ENCODE results near the gene VASP.

The VASP gene

GRCh38 chr19:45473682-45474605 lies 33.3 kb upstream of the VASP start:
- DNase-seq (ENCODE audit: low read depth in 2 of 2): no peak

DNA sequence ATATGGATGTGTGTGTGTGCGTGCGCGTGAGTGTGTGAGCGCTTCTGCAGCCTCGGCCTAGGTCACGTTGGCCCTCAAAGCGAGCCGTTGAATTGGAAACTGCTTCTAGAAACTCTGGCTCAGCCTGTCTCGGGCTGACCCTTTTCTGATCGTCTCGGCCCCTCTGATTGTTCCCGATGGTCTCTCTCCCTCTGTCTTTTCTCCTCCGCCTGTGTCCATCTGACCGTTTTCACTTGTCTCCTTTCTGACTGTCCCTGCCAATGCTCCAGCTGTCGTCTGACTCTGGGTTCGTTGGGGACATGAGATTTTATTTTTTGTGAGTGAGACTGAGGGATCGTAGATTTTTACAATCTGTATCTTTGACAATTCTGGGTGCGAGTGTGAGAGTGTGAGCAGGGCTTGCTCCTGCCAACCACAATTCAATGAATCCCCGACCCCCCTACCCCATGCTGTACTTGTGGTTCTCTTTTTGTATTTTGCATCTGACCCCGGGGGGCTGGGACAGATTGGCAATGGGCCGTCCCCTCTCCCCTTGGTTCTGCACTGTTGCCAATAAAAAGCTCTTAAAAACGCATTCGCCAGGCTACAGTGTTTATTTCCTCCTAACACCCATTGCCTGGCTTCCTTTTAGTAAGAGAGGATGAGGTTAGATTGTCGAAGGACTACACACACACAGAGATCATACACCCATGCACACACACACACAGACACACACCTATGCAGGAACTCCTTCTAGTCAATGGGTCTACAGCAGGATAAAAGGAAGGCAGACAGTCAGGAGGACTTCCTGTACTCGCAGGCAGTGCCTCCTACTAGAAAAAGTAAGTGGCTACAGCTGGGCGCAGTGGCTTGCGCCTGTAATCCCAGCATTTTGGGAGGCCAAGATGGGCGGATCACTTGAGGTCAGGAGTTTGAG lies 32.4 kb upstream of the VASP start:
- DNase-seq (ENCODE audit: low read depth in 2 of 2): no peak

GRCh38 chr19:45475537-45476291 lies 31.6 kb upstream of the VASP start:
- DNase-seq (ENCODE audit: low read depth in 2 of 2): no peak

DNA sequence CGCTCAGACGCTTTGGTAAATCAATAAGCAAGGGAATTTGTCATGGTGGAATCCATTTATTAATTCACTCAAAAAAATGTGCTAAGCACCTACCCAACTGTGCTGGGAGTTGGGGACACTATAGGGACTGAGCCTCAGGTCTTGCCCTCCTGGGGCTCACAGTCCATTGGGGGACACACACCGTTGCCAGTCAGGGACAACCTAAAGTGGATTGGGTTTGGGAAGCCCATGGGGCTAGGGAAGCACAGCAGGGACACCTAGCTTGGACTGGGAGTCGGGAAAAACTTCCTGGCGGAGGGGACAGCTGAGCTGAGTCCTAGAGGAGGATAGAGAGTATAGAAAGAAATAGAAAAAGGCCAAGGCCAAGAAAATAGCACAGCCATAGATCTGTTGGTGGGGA lies 31.0 kb upstream of the VASP start:
- DNase-seq (ENCODE audit: low read depth in 2 of 2): no peak

DNA sequence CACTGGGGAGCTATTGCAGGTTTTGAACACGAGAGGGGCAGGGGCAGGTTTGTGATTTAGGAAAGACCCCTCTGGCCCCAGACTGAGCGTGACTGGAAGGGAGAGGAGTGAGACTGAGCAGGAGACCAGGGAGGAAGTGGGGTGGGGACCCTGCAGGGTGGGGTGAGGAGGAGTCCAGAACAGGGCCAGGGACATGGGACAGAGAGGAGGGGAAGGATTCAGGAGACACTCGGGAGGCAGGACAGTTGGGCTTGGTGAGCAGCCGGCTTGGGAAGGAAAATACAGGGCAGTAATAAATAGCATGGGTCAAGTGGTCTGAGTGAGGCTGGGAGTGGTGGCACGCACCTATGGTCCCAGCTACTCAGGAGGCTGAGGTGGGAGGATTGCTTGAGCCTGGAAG lies 30.1 kb upstream of the VASP start:
- no peak for DNase-seq (ENCODE audit: low read depth in 2 of 2)

GRCh38 chr19:45477713-45478453 lies 29.4 kb upstream of the VASP start:
- DNase-seq (ENCODE audit: low read depth in 2 of 2): no peak

DNA sequence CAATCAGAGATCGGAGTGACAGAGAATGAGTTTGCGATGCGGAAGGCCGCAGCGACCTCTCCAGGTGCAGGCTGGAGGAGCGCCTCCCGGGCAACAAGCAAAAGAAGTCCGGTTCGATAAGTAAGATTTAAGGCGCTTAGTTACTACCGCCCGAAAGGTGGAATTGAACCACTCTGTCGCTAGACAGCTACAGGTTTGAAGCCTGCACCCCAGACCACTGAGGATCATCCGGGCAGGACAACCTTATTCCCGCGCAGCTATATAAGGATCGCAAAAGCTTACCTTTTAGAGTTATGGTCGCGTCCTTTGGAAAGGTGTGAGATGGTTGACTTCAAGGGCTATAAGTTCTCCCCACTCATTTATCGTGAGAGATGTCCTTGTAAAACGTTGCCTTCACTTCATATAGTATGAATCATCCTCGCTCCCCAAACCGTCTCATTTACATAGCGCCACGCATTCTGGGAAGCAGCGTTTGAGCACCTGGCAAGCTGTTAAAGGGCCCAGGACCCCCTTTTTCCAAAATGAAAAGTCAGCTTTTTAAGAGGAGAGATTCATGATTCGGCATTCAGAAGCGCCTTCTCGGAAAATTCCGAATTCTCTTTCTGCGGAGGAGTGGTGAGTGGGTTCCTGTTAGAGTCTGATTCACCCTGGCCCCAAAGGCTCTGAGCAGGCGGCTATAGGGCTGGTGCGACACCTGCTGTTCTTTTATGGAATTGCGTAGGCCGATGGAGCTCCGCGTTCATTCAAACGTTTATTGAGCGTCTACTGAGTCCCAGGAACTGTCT lies 28.6 kb upstream of the VASP start:
- peak; percentile 86 to 94 for DNase-seq (ENCODE audit: low read depth in 2 of 2)

- no peak for DNase-seq (ENCODE audit: low read depth in 2 of 2)
Measured at GRCh38 chr19:45483033-45483432, 24.2 kb upstream of the VASP start.

DNA sequence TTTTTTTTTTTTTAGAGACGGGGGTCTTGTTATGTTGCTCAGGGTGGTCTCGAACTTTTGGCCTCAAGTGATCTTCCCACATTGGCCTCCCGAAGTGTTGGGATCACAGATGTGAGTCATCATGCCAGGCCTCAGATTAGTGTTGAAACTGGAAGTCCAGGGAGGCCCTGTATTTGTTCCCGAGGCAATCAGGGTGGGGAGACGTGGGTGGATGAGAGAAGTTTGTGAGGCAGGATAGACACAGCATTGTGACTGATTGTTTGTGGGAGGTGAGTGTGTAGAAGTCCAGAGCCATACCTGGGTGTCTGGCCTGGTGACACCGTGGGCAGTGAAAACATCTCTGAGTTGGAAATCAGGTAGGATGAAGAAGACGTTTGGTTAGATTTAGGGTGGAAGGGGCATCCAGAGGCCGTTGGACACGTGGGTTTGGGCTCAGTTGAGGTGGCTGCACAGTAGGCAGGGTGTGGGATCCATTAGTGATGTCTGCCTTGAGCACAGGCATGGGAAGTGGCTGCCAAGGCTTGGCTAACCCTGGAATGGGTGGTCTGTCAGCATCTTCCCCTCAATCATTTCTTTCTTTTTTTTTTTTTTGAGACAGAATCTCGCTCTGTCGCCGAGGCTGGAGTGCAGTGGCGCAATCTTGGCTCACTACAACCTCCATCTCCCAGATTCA lies 22.9 kb upstream of the VASP start:
- no peak for DNase-seq (ENCODE audit: low read depth in 2 of 2)

DNA sequence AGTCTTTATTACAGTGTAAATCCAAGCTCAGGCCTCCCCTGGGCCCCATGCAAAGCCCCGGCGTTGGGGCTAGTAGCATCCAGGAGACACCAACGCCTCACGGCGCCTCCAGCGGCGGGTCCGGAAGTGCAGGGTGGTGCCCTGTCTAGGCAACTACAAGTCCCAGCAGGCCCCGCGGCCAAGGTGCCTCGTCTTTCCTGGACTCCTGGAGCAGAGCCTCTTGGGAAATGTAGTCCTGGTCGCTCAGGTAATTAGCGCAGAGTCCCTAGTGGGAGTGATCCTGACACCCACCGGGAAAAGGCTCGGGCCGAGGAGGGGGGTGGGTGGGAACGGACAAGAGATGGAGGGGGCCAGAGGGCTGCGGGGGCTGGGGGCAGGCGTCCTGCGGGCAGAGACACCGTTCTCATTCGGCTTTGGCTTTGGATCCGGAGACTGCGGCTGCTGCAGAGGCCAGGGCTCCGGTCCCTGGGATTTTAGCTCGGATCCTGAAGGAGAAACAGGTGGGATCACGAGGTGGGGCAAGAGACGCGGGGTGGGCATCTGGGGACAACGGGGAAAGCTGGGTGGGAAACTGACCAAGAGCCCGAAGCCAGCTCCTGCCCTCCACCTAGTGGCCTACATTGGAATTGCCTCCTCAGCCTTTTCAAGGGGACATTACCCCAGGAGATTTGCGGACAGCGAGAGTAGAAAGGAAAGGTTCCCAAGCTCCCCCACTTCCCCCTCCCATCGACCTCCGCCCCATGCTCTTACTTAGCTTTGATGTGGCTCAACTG lies 21.8 kb upstream of the VASP start:
- peak; percentile 94 to 98 for DNase-seq (ENCODE audit: low read depth in 2 of 2)

DNA sequence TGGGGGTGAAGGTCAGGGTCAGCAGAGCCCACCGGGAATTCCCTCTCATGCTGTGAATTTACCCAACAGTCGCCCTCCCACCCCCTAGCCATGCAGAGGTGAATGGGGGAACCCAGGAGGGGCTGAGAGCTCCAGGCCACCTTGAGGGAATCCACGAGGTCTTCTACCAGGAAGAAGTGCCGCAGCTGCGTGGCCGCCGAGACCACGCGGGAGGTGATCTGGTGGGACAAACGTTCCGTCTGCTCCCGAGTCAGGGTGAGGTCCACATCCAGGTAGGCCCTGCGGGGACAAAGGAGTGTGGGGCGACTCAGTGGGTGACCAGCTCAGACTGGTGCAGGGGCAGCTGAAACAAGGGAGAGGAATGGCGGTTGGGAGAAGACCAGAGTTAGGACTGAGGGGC lies 18.6 kb upstream of the VASP start:
- DNase-seq (ENCODE audit: low read depth in 2 of 2): no peak

DNA sequence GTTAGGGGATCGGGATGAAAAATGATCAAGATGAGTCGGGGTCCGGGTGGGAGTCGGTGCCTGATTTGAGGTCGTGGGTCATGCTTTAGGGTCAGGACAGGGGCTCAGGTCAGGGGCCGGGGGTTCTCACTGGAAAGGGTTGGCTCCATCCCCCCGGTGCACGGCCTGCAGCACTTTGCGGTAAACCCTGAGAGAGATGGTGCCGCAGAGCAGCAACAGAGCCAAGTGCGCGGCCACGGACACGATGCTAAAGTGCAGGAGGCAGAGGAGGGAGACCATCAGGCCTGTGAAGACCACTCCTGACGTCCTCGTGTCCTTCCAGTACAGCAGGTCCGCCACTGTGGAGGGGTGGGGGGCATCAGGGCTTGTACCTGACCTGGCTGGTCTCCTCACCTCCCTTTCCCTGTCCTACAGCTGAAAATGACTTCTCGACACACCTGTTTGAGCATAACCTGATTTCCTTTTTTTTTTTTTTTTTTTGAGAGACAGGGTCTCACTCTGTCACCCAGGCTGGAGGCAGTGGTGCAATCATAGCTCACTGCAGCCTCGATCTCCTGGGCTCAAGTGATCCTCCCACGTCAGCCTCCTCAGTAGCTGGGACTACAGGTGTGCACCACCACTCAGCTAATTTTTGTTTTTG lies 17.9 kb upstream of the VASP start:
- no peak for DNase-seq (ENCODE audit: low read depth in 2 of 2)

DNA sequence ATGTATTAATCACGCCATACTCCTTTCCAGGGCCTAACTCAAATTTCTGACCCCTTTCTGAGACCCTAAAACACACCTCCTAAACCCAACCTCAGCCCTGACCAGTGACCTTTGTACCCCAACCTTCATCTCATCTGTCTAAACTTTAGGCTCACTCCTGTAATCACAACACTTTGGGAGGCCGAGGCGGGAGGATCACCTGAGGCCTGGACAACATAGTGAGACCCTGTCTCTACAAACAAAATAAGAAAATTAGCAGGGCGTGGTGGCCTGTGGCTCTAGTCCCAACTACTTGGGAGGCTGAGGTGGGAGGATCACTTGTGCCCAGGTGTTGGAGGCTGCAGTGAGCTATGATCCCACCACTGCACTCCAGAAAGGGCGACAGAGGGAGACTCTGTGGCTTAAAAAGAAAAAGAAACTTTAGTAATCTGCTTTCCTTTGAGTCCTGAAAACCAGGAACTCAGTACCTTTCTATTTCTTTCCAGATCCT lies 15.1 kb upstream of the VASP start:
- no peak for DNase-seq (ENCODE audit: low read depth in 2 of 2)

DNA sequence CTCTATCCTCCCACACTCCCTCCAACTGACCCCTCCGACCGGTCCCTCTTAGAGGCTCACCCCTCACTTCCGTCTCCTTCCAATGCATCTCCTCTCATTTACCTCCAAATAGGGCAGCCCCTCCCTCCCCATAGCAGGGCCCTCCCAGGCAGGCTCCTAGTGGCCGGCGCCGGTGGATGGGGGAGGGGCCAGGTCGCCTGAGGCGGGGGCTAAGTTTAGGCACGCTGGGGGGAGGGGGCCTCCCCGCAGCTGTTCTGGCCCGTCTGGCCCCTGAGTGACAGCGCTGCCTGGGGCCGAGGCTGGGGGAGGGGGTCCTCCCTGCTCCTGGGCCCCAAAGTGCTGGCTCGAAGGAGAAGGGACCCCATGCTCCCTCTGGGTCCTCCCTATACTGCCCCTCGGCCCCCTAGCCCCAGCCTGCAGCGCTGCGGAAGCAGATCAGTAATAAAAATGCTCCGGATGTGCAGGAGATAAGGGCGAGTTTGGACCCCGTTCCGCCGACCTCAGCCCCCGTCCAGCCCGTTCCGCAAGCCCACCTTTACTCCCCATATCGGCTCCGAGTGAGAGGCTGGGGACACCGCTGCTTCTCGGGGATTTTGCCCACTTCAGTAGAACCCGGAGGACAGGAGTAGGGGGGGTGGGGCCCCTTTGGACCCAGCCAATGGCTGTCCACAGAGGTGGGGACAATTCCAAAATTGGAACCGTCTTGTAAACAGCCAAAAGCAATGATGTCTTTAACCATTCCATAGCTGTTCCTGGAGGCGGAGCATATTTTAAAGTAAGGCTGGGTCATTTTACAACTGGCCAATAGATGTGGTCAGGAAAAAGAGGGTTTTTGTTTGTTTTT lies 14.4 kb upstream of the VASP start:
- DNase-seq (ENCODE audit: low read depth in 2 of 2): no peak

DNA sequence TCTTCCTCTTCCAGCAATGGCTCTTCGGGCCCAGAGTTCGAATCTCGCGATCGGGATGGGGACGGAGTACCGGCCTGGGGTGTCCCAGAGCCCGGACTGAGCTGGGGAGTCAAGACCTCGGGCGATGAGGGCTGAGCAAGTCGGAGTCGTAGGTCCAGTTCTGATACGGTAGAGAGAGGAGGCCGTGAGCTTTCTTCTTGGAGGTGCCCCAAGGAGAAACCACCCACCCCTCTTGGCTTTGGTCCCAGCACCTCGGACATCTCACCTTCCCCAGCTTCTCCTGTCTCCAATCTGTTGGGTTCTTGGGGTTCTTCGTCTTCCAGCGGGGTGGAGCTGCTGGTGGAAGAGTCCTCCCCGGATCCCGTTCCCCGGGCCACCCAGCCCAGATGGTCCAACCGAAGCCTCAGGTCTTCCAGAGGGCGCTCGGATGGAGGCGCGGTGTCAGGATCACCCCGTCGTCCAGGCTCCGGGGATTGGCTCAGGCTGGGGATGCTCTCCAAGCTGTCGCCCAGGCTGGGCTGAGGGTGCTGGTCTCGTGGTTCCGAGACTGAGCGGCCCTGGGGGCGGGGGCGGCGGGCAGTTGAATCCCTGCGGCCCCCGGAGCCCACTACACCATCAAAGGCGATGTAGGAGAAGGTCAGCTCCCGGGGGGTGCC lies 12.9 kb upstream of the VASP start:
- no peak for DNase-seq (ENCODE audit: low read depth in 2 of 2)

DNA sequence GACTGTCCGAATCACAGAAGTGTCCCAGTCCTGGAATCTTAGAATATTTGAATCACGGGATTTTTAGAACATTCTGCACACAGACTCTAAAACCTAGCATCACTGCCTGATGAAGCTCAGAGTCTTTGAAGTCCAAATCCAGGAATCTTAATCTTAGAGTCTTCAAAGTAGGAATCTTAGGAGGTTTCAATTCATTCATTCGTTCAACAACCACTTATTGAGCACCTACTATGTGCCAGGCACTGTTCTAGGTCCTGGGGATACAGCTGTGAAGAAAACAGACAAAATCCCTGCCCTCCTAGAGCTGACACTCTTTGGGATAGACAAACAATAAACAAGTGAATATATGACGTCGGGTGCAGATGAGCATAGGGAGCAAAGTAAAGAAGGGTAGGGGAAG lies 12.1 kb upstream of the VASP start:
- no peak for DNase-seq (ENCODE audit: low read depth in 2 of 2)

GRCh38 chr19:45496349-45496953 lies 10.8 kb upstream of the VASP start:
- no peak for DNase-seq (ENCODE audit: low read depth in 2 of 2)
